ENCODE data around the gene MREG.

GRCh38 chr2:215985257-215985656 lies 28.1 kb downstream of the MREG start:
- TF ChIP-seq CTCF (IDR thresholded peaks at IDR 0.05) = no peak
- TF ChIP-seq POLR2AphosphoS5 (IDR thresholded peaks at IDR 0.05; ENCODE audit: insufficient read depth in 1 of 2, low read depth in 1 of 2) = no peak
